Caco-2 (cell line): Measurements from ENCODE around the gene RGSL1. TPM values are rescaled to one million over a fixed set of nuclear protein-coding genes. Genes with fewer than 3 reads are reported as not detected.

Experiments used
- BruUV-seq: library from RNA; stranded (reverse); fragments of 400-500 nt; replicated peaks from 2 replicates; lab custom pipeline; 2021; lab: Mats Ljungman, UMichigan
- CTCF ChIA-PET: fragments of 300-600 bp; sonication (Branson Sonifier 250); formaldehyde crosslinking; loops from one replicate; lab custom pipeline; 2022; ENCODE audit warnings: antibody characterized with exemption; lab: Charles Lee
- POLR2A ChIA-PET: fragments of 300-600 bp; sonication (Branson Sonifier 250); formaldehyde crosslinking; loops from one replicate; lab custom pipeline; 2022; ENCODE audit warnings: antibody characterized with exemption; lab: Charles Lee
- DNase-seq, 2 experiments: peaks; one replicate each; pipeline versions ENCODE4 v3.0.0 to v3.0.0-alpha.2; 2020 to 2022
- H3K27me3 ChIP-seq: replicated peaks from 2 replicates; pipeline ENCODE4 v1.6.0; 2011; ENCODE audit warnings: low read length; ENCODE audit not compliant: control insufficient read depth, insufficient read depth
- H3K36me3 ChIP-seq: 2 replicates; pipeline ENCODE4 v1.5.1; 2011; ENCODE audit warnings: low read length; ENCODE audit not compliant: control insufficient read depth, insufficient read depth
- H3K4me1 ChIP-seq: fragments of 250-450 bp; sonication (Bioruptor Pico); 2 replicates; pipeline ENCODE4 v1.5.1; 2020; ENCODE audit warnings: mild to moderate bottlenecking
- H3K4me3 ChIP-seq: 2 replicates; pipeline ENCODE4 v1.5.1; 2011; ENCODE audit warnings: low read depth, mild to moderate bottlenecking, control low read depth, low read length
- H3K9me3 ChIP-seq: fragments of 250-450 bp; sonication (Bioruptor Pico); 2 replicates; pipeline ENCODE4 v1.5.1; 2020; ENCODE audit warnings: mild to moderate bottlenecking, moderate library complexity
- H3K27ac Mint-ChIP-seq: one replicate; pipeline ENCODE4 v1.8.0; 2022; ENCODE audit warnings: mixed read lengths; ENCODE audit not compliant: unreplicated experiment
- H3K27me3 Mint-ChIP-seq: one replicate; pipeline ENCODE4 v1.8.0; 2022; ENCODE audit warnings: mixed read lengths; ENCODE audit not compliant: insufficient read depth, unreplicated experiment
- H3K36me3 Mint-ChIP-seq: one replicate; pipeline ENCODE4 v1.8.0; 2022; ENCODE audit warnings: mild to moderate bottlenecking, mixed read lengths; ENCODE audit not compliant: insufficient read depth, unreplicated experiment
- H3K4me1 Mint-ChIP-seq: one replicate; pipeline ENCODE4 v1.8.0; 2022; ENCODE audit warnings: low read depth, mixed read lengths; ENCODE audit not compliant: unreplicated experiment
- H3K4me3 Mint-ChIP-seq: one replicate; pipeline ENCODE4 v1.8.0; 2022; ENCODE audit warnings: mild to moderate bottlenecking, moderate library complexity, mixed read lengths; ENCODE audit not compliant: unreplicated experiment
- H3K9me3 Mint-ChIP-seq: one replicate; pipeline ENCODE4 v1.8.0; 2022; ENCODE audit warnings: mixed read lengths; ENCODE audit not compliant: unreplicated experiment
- CTCF ChIP-seq, 2 experiments: fragments of 200-600 bp in 1 of 2; IDR thresholded peaks; 1 replicate in 1 of 2; 2 replicates in 1 of 2; pipeline versions ENCODE4 v1.5.1 to v1.8.0; 2011 to 2022; ENCODE audit warnings: antibody characterized with exemption in 1 of 2, control low read depth in 1 of 2, inconsistent platforms in 1 of 2, low read depth in 1 of 2, low read length in 1 of 2, mild to moderate bottlenecking in 1 of 2, moderate library complexity in 1 of 2; ENCODE audit not compliant: insufficient read depth in 1 of 2, severe bottlenecking in 1 of 2, unreplicated experiment in 1 of 2
- intact Hi-C: fragments of 100-400 bp; cut with micrococcal nuclease; formaldehyde crosslinking; loops from one replicate; pipeline ENCODE4 v1.10.0; 2022; ENCODE audit not compliant: unreplicated experiment
- total RNA-seq: library from RNA; stranded (reverse); gene quantifications from 2 replicates; pipeline ENCODE4 v1.2.3, GENCODE V29; 2022

Gene RGSL1
- total RNA-seq, 1 experiment from 2014 or later, result not detected

- Mint-ChIP-seq H3K36me3 (no peaks in the 10 kb centered on the region), H3K9me3 (no peaks in the 10 kb centered on the region), H3K4me1 (no peaks in the 10 kb centered on the region), H3K4me3 (no peak overlapping the region), H3K27me3 (peaks cover 8% of the 10 kb centered on the region), H3K27ac (no peak overlapping the region)
- Histone ChIP-seq H3K4me1 (no peaks in the 10 kb centered on the region), H3K9me3 (no peaks in the 10 kb centered on the region), H3K36me3 (no peaks in the 10 kb centered on the region), H3K27me3 (no peaks in the 10 kb centered on the region), H3K4me3 (no peak overlapping the region)
- no peak for TF ChIP-seq CTCF (IDR thresholded peaks at IDR 0.05; ENCODE audit: insufficient read depth in 1 of 2, low read depth in 1 of 2, low read length in 1 of 2, severe bottlenecking in 1 of 2, unreplicated experiment in 1 of 2)
- no peak for DNase-seq
- intact Hi-C loops, result no loop called here
- POLR2A ChIA-PET, result no interaction called here
- CTCF ChIA-PET, result no interaction called here
- no TSS peak for BruUV-seq
Measured at GRCh38 chr1:182556279-182556678, 106.3 kb downstream of the RGSL1 start.

- H3K27ac Mint-ChIP-seq, result no peak overlapping the region
- POLR2A ChIA-PET, result no interaction called here
- BruUV-seq, result no TSS peak
- TF ChIP-seq CTCF (IDR thresholded peaks at IDR 0.05; ENCODE audit: insufficient read depth in 1 of 2, low read depth in 1 of 2, low read length in 1 of 2, severe bottlenecking in 1 of 2, unreplicated experiment in 1 of 2), result no peak
- Histone ChIP-seq H3K27me3 (no peaks in the 10 kb centered on the region), H3K9me3 (no peaks in the 10 kb centered on the region), H3K36me3 (no peaks in the 10 kb centered on the region), H3K4me3 (no peak overlapping the region), H3K4me1 (no peaks in the 10 kb centered on the region)
- no peaks in the 10 kb centered on the region for H3K4me1 Mint-ChIP-seq
- no peaks in the 10 kb centered on the region for H3K36me3 Mint-ChIP-seq
- no peak overlapping the region for H3K4me3 Mint-ChIP-seq
- H3K9me3 Mint-ChIP-seq, result no peaks in the 10 kb centered on the region
- CTCF ChIA-PET, result no interaction called here
- no peak for DNase-seq
- H3K27me3 Mint-ChIP-seq, result peaks cover 22% of the 10 kb centered on the region
- intact Hi-C loops, result no loop called here
Measured at GRCh38 chr1:182560392-182560984, 110.5 kb downstream of the RGSL1 start.

GRCh38 chr1:182561456-182561855 is 111.5 kb downstream of the RGSL1 start:
- H3K4me1 Mint-ChIP-seq, result no peaks in the 10 kb centered on the region
- BruUV-seq, result no TSS peak
- CTCF ChIA-PET, result no interaction called here
- POLR2A ChIA-PET, result no interaction called here
- H3K27ac Mint-ChIP-seq, result no peak overlapping the region
- H3K4me3 ChIP-seq, result no peak overlapping the region
- intact Hi-C loops, result no loop called here
- no peaks in the 10 kb centered on the region for H3K9me3 Mint-ChIP-seq
- H3K4me1 ChIP-seq, result no peaks in the 10 kb centered on the region
- no peak for DNase-seq
- H3K9me3 ChIP-seq, result peaks cover 2% of the 10 kb centered on the region; the same call in 1 of the 2 replicates
- H3K36me3 Mint-ChIP-seq, result no peaks in the 10 kb centered on the region
- peaks cover 22% of the 10 kb centered on the region for H3K27me3 Mint-ChIP-seq
- no peak for TF ChIP-seq CTCF (IDR thresholded peaks at IDR 0.05; ENCODE audit: insufficient read depth in 1 of 2, low read depth in 1 of 2, low read length in 1 of 2, severe bottlenecking in 1 of 2, unreplicated experiment in 1 of 2)
- H3K36me3 ChIP-seq, result no peaks in the 10 kb centered on the region
- no peak overlapping the region for H3K4me3 Mint-ChIP-seq
- H3K27me3 ChIP-seq, result no peaks in the 10 kb centered on the region
